22Rv1 (cell line): ENCODE measurements around the gene SPTAN1.
"Not testable (repeated sequence)": the region's sequence is repeated elsewhere in the genome, so short reads cannot be mapped to it uniquely, and the experiment has no call there.

Source experiments
- H3K27ac ChIP-seq: fragments of 450-650 bp; 2 replicates; pipeline ENCODE4 v1.5.1; 2017
- CTCF ChIP-seq: fragments of 450-650 bp; IDR thresholded peaks from 2 replicates; pipeline ENCODE4 v1.5.1; 2017; ENCODE audit warnings: mild to moderate bottlenecking
- ZFX ChIP-seq: fragments of 450-650 bp; IDR thresholded peaks from 2 replicates; pipeline ENCODE4 v1.6.1; 2017; ENCODE audit warnings: antibody characterized with exemption, borderline replicate concordance

The SPTAN1 gene

GRCh38 chr9:128568470-128569078 is 16.2 kb downstream of the SPTAN1 start:
- no peak overlapping the region for H3K27ac ChIP-seq
- TF ChIP-seq CTCF = no peak
- TF ChIP-seq ZFX = no peak

GRCh38 chr9:128575469-128575868 is 23.1 kb downstream of the SPTAN1 start:
- no peak overlapping the region for H3K27ac ChIP-seq
- TF ChIP-seq ZFX (no peak), CTCF (no peak)

GRCh38 chr9:128575916-128576315 is 23.5 kb downstream of the SPTAN1 start:
- no peak overlapping the region for H3K27ac ChIP-seq

GRCh38 chr9:128577206-128577605 is 24.8 kb downstream of the SPTAN1 start:
- TF ChIP-seq ZFX (no peak), CTCF (no peak)
- no peak overlapping the region for H3K27ac ChIP-seq

More at GRCh38 chr9:128575916-128576315, 23.5 kb downstream of the SPTAN1 start:
- TF ChIP-seq ZFX (no peak), CTCF (no peak)

- H3K27ac ChIP-seq = no peak overlapping the region
- TF ChIP-seq ZFX = no peak
Observed at GRCh38 chr9:128579194-128579593, 26.8 kb downstream of the SPTAN1 start.

- no peak overlapping the region for H3K27ac ChIP-seq
- TF ChIP-seq ZFX = no peak
- no peak for TF ChIP-seq CTCF
Observed at GRCh38 chr9:128580731-128581130, 28.3 kb downstream of the SPTAN1 start.

GRCh38 chr9:128585155-128585554 is 32.8 kb downstream of the SPTAN1 start:
- H3K27ac ChIP-seq = not testable (repeated sequence)

- H3K27ac ChIP-seq = not testable (repeated sequence)
Observed at GRCh38 chr9:128586934-128587333, 34.5 kb downstream of the SPTAN1 start.

- TF ChIP-seq ZFX (no peak), CTCF (no peak)
- no peak overlapping the region for H3K27ac ChIP-seq
Observed at GRCh38 chr9:128587453-128587852, 35.1 kb downstream of the SPTAN1 start.
